Loucy (cell line): ENCODE measurements around the gene BLNK.

Source experiments
- H2AFZ ChIP-seq: fragments of 200-600 bp; sonication (generic); 2 replicates; pipeline ENCODE4 v1.6.0; 2016; ENCODE audit warnings: antibody characterized with exemption, mild to moderate bottlenecking, low read length, moderate library complexity
- H3F3A ChIP-seq: fragments of 200-600 bp; 2 replicates; pipeline ENCODE4 v1.6.0; 2016; ENCODE audit warnings: antibody characterized with exemption, low read depth, mild to moderate bottlenecking
- H3K27me3 ChIP-seq: fragments of 200-600 bp; sonication (generic); 2 replicates; pipeline ENCODE4 v1.6.1; 2014; ENCODE audit warnings: low read length, mild to moderate bottlenecking; ENCODE audit not compliant: insufficient read depth, poor library complexity, severe bottlenecking
- H3K36me3 ChIP-seq: fragments of 200-600 bp; sonication (generic); 2 replicates; pipeline ENCODE4 v1.6.1; 2016; ENCODE audit warnings: low read length; ENCODE audit not compliant: insufficient read depth
- H3K4me1 ChIP-seq: fragments of 200-600 bp; sonication (generic); 2 replicates; pipeline ENCODE4 v1.5.1; 2014; ENCODE audit warnings: low read length, mild to moderate bottlenecking; ENCODE audit not compliant: insufficient read depth, poor library complexity, severe bottlenecking
- H3K4me2 ChIP-seq: fragments of 200-600 bp; sonication (generic); 2 replicates; pipeline ENCODE4 v1.6.0; 2014; ENCODE audit warnings: antibody characterized with exemption, low read length, low read depth, mild to moderate bottlenecking; ENCODE audit not compliant: poor library complexity, severe bottlenecking
- H3K4me3 ChIP-seq: fragments of 200-600 bp; sonication (generic); 2 replicates; pipeline ENCODE4 v1.5.1; 2014; ENCODE audit warnings: low read length, mild to moderate bottlenecking, mixed read lengths; ENCODE audit not compliant: poor library complexity, severe bottlenecking
- H3K79me2 ChIP-seq: fragments of 200-600 bp; sonication (generic); 2 replicates; pipeline ENCODE4 v1.6.1; 2014; ENCODE audit warnings: low read length; ENCODE audit not compliant: insufficient read depth
- H3K9ac ChIP-seq: fragments of 200-600 bp; sonication (generic); 2 replicates; pipeline ENCODE4 v1.6.0; 2014; ENCODE audit warnings: mild to moderate bottlenecking, low read depth, low read length, moderate library complexity; ENCODE audit not compliant: poor library complexity, severe bottlenecking
- H3K9me2 ChIP-seq: fragments of 200-600 bp; sonication (generic); replicated peaks from 2 replicates; pipeline ENCODE4 v1.6.1; 2016; ENCODE audit warnings: low read depth, low read length, mixed read lengths
- H3K9me3 ChIP-seq: fragments of 200-600 bp; sonication (generic); 2 replicates; pipeline ENCODE4 v1.6.1; 2014; ENCODE audit warnings: mild to moderate bottlenecking, antibody characterized with exemption, low read length, low read depth; ENCODE audit not compliant: insufficient read depth
- H4K20me1 ChIP-seq: fragments of 200-600 bp; sonication (generic); 2 replicates; pipeline ENCODE4 v1.6.0; 2014; ENCODE audit warnings: antibody characterized with exemption, low read length, mild to moderate bottlenecking; ENCODE audit not compliant: insufficient read depth, poor library complexity, severe bottlenecking
- EZH2phosphoT487 ChIP-seq: fragments of 200-600 bp; IDR thresholded peaks from 2 replicates; pipeline ENCODE4 v1.6.1; 2018; ENCODE audit warnings: antibody characterized with exemption, mild to moderate bottlenecking, moderate library complexity, borderline replicate concordance
- TF ChIP-seq, protein P1 (sequence below): fragments of 200-600 bp; sonication (generic); conservative IDR thresholded peaks from 2 replicates; pipeline ENCODE4 v1.5.1; 2014; ENCODE audit warnings: mild to moderate bottlenecking, antibody characterized with exemption, low read length

Gene BLNK

GRCh38 chr10:96153070-96153469 is 118.3 kb downstream of the BLNK start:
- Histone ChIP-seq H3K27me3 (no peaks in the 10 kb centered on the region), H3K36me3 (peaks cover 25% of the 10 kb centered on the region; the same call in 1 of the 2 replicates), H3K4me3 (no peak overlapping the region), H3K9ac (no peak overlapping the region), H3K9me2 (no peaks in the 10 kb centered on the region), H3K4me2 (no peak overlapping the region), H2AFZ (no peak overlapping the region), H4K20me1 (no peaks in the 10 kb centered on the region), H3K9me3 (no peaks in the 10 kb centered on the region), H3K79me2 (no peaks in the 10 kb centered on the region), H3F3A (no peaks in the 10 kb centered on the region), H3K4me1 (peaks cover 4% of the 10 kb centered on the region)
- TF ChIP-seq, protein P1, sequence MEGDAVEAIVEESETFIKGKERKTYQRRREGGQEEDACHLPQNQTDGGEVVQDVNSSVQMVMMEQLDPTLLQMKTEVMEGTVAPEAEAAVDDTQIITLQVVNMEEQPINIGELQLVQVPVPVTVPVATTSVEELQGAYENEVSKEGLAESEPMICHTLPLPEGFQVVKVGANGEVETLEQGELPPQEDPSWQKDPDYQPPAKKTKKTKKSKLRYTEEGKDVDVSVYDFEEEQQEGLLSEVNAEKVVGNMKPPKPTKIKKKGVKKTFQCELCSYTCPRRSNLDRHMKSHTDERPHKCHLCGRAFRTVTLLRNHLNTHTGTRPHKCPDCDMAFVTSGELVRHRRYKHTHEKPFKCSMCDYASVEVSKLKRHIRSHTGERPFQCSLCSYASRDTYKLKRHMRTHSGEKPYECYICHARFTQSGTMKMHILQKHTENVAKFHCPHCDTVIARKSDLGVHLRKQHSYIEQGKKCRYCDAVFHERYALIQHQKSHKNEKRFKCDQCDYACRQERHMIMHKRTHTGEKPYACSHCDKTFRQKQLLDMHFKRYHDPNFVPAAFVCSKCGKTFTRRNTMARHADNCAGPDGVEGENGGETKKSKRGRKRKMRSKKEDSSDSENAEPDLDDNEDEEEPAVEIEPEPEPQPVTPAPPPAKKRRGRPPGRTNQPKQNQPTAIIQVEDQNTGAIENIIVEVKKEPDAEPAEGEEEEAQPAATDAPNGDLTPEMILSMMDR, result no peak
- TF ChIP-seq EZH2phosphoT487, result no peak

DNA sequence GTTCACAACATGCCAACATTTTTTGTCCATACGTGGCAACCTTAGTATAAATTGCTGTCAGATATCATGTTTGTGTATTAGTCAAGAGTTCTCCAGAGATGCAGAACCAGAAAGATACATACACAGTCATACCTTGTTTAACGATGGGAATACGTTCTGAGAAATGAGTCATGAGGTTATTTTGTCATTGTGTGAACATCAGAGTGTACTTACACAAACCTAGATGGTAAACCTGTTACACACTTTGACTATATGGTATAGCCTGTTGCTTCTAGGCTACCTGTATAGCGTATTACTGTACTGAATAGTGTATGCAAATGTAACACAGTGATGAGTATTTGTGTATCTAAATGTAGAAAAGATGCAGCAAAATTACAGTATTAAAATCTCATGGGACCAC is 118.9 kb downstream of the BLNK start:
- H3K4me1 ChIP-seq, result peaks cover 10% of the 10 kb centered on the region
- H3K27me3 ChIP-seq, result no peaks in the 10 kb centered on the region
- no peaks in the 10 kb centered on the region for H4K20me1 ChIP-seq
- no peaks in the 10 kb centered on the region for H3K9me3 ChIP-seq
- H3K36me3 ChIP-seq, result peaks cover 19% of the 10 kb centered on the region; the same call in 1 of the 2 replicates
- H3K9me2 ChIP-seq, result no peaks in the 10 kb centered on the region
- no peak overlapping the region for H3K9ac ChIP-seq
- H2AFZ ChIP-seq, result no peak overlapping the region
- no peak overlapping the region for H3K4me2 ChIP-seq
- H3K4me3 ChIP-seq, result no peak overlapping the region
- no peak for TF ChIP-seq EZH2phosphoT487
- TF ChIP-seq, protein P1, result no peak
- H3F3A ChIP-seq, result no peaks in the 10 kb centered on the region
- H3K79me2 ChIP-seq, result no peaks in the 10 kb centered on the region
